Measurements from ENCODE around the gene CHEK1.

The CHEK1 gene

GRCh38 chr11:125625630-125626287 is 796 bp downstream of the CHEK1 start:
- TF ChIP-seq CTCF (IDR thresholded peaks at IDR 0.05; ENCODE audit: insufficient read depth, missing control alignments): no peak
- DNase-seq (ENCODE audit: insufficient read length, low spot score) (peak; percentile 54), FAIRE-seq (no peak)

- DNase-seq (ENCODE audit: insufficient read length, low spot score): no peak
- FAIRE-seq: no peak
Observed at GRCh38 chr11:125626288-125626950, 1.5 kb downstream of the CHEK1 start.

GRCh38 chr11:125627236-125627910 is 2.4 kb downstream of the CHEK1 start:
- no peak for TF ChIP-seq CTCF (IDR thresholded peaks at IDR 0.05; ENCODE audit: insufficient read depth, missing control alignments)
- no peak for DNase-seq (ENCODE audit: insufficient read length, low spot score)
- no peak for FAIRE-seq

More at GRCh38 chr11:125626288-125626950, 1.5 kb downstream of the CHEK1 start:
- peak; percentile 41 for TF ChIP-seq CTCF (IDR thresholded peaks at IDR 0.05; ENCODE audit: insufficient read depth, missing control alignments)

- no peak for FAIRE-seq
- no peak for TF ChIP-seq CTCF (IDR thresholded peaks at IDR 0.05; ENCODE audit: insufficient read depth, missing control alignments)
Observed at GRCh38 chr11:125637840-125638239, 12.9 kb downstream of the CHEK1 start.

GRCh38 chr11:125638315-125638714 is 13.4 kb downstream of the CHEK1 start:
- TF ChIP-seq CTCF (IDR thresholded peaks at IDR 0.05; ENCODE audit: insufficient read depth, missing control alignments): no peak
- DNase-seq (ENCODE audit: insufficient read length, low spot score) (no peak), FAIRE-seq (no peak)

More at GRCh38 chr11:125637840-125638239, 12.9 kb downstream of the CHEK1 start:
- no peak for DNase-seq (ENCODE audit: insufficient read length, low spot score)

- DNase-seq (ENCODE audit: insufficient read length, low spot score) (no peak), FAIRE-seq (no peak)
- TF ChIP-seq CTCF (IDR thresholded peaks at IDR 0.05; ENCODE audit: insufficient read depth, missing control alignments): no peak
Observed at GRCh38 chr11:125645871-125646270, 20.9 kb downstream of the CHEK1 start.
